ENCODE data around the gene LAG3.

GRCh38 chr12:6795088-6795487 is 22.8 kb downstream of the LAG3 start:
- TF ChIP-seq STAT1 (IDR thresholded peaks at IDR 0.05; ENCODE audit: unreplicated experiment) (no peak), CTCF (conservative IDR thresholded peaks at IDR 0.05; ENCODE audit: low read depth in 2 of 2) (no peak), ZNF331 (CRISPR knock-in tag; IDR thresholded peaks at IDR 0.05; ENCODE audit: low read depth) (no peak), EZH2 (IDR thresholded peaks at IDR 0.05; ENCODE audit: low read depth, unreplicated experiment) (no peak), REST (IDR thresholded peaks at IDR 0.05; ENCODE audit: unreplicated experiment) (no peak), POLR2AphosphoS5 (IDR thresholded peaks at IDR 0.05; ENCODE audit: low read depth) (no peak), ZNF114 (CRISPR knock-in tag; IDR thresholded peaks at IDR 0.05) (no peak), EZH2phosphoT487 (IDR thresholded peaks at IDR 0.05; ENCODE audit: unreplicated experiment) (no peak), CREB1 (CRISPR knock-in tag; IDR thresholded peaks at IDR 0.05; ENCODE audit: low read depth) (no peak), JUNB (IDR thresholded peaks at IDR 0.05; ENCODE audit: unreplicated experiment) (no peak), ETS1 (IDR thresholded peaks at IDR 0.05) (no peak)
